Stimulated activated CD4-positive, alpha-beta T cell treated with anti-CD3 and anti-CD28 coated beads, Interleukin-1b, Interleukin-23, amount 100 ng/mL, for 24 hours (primary cell): Measurements from ENCODE around the gene SH3GLB1.

Experiments used
- DNase-seq, 4 experiments: peaks; one replicate each; pipeline ENCODE4 v3.0.0-alpha.2; 2020; ENCODE audit warnings: low read depth in 4 of 4, low spot score in 1 of 4

The SH3GLB1 gene

DNA sequence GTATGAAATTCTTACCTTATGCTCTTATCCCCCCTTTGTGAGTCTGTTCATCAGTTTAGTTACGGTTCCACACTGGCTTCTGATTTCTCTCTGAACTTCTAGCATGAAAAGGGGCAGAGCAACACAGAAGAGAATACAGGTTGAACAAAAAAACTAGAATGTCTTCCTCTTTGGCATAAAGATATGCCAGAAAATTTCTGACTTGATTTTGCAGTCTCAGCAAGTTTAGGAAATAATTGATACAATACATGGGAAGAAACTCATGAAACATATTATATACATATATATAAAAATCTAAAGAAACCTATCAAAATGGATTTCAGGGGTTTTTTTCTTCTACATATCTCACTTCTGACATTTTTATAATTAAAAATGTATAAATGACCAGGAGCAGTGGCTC, 27.0 kb downstream of the SH3GLB1 start:
- no peak for DNase-seq

DNA sequence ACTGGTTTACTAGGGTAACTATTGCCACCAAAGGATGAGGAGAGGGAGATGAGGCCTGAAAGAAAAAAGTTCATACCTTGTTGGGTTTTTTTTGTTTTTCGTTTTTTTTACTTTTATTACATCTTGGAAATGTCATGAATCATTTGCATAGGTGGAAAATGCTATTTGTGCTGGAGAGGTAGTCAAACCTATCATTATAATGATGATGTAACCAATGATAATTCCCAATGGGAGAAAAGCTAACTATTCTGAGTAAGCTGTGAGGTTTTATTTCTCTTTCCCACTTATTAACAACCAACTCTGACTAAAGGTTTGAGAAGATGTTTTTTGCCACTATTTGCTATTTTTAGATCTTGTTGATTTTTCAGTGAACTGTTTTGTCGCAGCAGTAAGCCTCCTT, 29.0 kb downstream of the SH3GLB1 start:
- no peak for DNase-seq

DNA sequence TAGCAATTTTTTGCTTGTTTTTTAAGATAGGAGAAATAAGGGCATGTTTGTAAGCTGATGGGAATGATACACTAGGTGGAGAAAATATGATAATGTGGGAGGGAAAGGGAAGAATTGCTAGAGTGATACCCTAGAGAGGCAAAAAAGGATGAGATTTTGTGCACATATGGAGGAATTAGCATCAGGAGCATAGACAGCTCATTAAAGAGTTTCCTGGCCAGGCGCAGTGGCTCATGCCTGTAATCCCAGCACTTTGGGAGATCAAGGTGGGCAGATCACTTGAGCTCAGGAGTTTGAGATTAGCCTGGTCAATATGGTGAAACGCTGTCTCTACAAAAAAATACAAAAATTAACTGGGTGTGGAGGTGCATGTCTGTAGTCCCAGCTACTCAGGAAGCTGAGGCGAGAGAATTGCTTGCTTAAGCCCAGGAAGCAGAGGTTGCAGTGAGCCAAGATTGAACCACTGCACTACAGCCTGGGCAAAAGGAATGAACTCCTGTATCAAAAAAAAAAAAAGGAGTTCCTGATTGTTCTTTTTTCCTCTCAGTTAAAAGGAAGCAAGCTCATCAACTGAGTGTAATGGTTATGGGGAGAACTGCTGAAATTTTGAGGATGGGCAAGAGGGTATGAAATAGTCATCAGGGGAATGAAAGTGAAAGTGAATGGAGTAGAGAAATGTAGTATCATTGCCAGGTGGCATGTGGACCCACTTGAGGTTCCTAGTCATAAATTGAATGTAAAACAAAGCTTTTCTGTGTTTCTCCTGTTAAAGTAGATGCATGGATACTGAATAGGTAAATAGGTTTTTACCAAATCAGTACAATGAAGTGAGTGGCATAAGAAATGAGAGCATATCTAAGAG, 35.5 kb downstream of the SH3GLB1 start:
- DNase-seq = no peak

DNA sequence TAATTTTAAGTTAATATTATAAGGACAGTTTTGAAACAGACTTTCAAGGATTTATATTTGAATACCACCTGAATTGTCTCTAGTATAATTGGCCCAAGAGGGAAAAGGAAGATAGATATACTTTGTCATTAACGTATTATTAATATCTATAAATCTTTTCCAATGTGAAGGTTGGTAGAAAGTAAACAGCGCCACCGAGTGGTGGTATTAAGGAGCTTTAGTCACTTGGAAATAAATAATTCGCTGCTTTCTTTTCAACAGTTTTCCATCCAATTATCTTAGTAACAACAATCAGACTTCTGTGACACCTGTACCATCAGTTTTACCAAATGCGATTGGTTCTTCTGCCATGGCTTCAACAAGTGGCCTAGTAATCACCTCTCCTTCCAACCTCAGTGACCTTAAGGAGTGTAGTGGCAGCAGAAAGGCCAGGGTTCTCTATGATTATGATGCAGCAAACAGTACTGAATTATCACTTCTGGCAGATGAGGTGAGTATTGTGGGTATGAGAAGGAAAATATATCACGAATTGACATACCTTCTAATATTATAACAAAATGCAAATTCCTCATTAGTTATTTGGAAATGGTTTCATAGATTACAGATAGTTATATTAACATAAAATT, 37.7 kb downstream of the SH3GLB1 start:
- DNase-seq = peak in 2 of 4 experiments; percentile 7 to 9

DNA sequence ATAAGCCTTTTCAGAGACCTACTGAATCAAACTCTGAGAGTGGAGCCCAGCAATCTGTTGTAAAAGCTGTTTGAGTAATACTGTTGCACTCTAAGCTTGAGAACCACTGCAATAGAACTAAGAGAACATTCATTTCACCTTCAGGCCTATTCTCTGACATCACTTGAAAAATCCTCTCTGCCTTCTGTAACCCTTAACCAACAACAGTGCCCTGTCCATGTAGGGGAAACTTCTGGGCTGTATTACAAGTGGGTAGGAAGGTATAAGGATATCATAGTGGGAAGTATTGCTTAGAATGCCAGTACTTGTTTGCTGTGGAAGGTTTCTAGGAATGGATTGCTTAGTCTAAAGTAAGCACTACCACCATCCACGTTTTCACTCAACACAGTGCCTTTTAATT, 42.9 kb downstream of the SH3GLB1 start:
- no peak for DNase-seq

DNA sequence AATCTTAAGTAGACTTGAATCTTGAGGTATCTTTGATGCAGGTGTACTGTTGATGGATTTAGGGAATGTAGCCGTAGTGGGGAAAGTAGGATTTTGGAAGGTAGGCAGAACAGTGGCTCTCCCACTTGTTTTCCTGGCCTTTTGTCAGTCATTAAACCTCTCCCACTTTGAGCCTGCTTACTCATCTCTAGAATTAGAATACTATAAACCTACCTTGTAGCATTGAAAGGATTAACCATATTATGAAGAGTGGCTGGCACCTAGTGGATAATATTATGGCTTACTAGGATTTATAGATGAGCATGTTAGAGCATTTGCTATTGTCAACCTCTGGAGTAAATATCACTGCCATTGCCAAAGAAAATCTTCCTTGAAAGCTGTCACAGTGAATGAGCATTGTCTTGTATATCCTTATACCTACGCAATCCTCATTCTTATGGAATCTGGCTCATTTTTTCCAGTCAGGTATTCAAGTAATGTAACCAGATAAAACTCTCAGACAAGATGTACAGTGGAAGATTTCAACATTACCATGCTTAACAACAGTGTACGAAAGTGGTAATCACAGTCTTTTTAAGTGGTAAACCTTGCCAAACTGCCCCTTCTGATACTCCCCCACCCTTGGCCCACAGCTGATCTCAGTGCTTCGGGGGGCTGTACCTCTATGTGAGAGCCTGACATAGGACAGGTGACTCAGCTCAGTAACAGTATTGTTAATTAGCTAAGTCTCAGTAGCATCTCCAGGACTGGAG, 44.4 kb downstream of the SH3GLB1 start:
- DNase-seq = no peak

DNA sequence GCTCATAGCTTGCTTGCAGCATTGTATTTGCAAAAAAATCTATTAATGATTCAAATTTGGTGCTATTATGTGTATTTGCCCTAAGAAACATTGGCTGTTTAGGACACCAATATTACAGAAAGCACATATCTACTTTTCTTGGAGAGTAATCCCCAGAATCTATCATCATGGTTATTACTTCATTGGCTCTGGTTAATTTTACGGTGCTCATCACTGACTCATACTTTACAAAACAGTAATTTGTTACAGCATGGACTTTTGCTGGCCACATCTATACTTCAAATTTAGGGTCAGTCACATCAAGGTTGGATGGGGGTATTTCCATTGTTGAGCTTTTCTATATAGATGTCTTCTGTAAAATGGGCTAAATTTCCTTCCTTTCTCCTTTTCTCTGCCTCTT, 45.7 kb downstream of the SH3GLB1 start:
- DNase-seq = no peak

DNA sequence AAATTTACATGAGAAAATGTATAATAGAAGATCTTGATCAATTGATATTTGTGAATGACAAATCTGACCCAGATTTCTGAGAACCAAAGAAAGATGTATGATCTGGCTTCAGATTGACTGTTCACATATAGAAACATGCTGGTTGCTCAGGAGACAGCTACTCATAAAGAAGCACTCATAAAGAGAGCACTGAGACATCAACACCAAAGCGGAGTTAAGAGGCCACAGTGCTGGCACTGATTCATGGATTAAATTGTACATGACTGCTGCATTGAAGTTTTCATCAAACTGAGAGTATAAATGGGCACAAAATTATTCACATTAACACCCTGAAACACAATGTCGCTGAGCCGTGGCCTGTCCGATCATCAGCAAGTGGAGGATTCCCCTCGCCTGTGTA, 46.2 kb downstream of the SH3GLB1 start:
- no peak for DNase-seq

DNA sequence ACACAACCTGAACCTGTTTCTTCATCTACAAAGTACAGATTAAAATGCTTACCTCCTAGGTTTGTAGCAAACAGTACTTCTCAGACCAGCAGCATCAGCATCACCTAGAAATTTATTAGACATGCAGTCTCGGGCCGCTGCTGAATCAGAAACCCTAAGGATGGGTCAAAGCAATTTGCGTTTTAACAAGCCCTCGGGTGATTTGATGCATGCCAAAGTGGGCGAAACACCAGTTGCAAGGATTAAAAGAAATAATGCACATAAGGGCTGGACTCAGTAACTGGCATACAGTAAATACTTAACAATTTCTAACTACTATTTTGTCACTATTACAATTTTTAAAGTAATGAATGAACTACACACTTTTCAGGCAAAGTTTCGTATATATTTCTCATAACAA, 47.5 kb downstream of the SH3GLB1 start:
- no peak for DNase-seq

DNA sequence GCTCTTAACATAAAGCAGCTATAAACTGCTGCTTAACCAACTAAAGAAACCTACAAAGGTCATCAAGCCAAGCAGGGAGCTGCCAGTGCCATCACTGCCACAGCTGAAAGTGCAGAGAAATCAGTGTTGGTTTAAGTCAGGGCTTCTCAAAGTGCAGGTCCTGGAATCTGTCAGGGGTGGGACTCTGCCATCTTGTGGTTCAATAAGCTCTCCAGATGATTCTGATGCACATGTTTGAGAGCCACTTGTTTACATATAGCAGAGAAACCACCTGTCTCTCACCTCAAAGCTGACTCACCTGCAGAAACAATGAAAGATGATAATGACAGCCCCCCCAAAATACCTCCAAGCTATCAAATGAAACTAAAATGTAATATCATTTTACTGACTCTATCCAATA, 49.3 kb downstream of the SH3GLB1 start:
- DNase-seq = no peak

DNA sequence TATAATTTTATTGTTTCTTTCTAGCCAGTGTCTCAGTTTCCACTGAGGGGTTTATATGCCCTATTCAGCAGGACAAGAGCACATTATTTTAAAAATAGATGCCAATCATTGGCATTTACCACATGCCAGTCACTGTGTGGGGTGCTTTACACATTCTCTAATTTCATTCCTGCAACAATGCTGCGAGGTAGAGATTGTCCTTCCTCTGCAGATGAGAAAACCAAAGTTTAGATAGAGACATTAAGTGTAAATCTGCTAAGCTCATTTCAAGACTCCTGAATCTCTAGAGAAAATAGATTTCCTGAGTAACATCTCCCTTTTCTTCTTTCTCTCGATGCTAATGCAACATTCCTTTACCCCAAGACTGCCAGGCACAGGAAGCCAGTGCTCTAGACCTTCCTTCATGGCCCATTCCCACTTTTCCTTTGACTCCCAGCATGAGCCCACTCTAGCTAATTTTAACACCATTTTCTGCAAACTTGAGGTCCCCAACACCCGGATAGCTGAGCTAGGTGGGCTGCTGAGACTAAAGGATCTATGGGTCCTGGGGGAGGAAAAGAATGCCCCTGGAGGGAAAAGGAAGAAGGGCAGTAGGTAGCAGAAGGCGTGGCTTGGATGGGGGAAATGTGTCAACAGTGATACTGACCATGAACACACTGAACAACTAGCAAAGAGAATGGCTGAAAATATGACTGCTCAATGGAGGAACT, 50.0 kb downstream of the SH3GLB1 start:
- DNase-seq = no peak

DNA sequence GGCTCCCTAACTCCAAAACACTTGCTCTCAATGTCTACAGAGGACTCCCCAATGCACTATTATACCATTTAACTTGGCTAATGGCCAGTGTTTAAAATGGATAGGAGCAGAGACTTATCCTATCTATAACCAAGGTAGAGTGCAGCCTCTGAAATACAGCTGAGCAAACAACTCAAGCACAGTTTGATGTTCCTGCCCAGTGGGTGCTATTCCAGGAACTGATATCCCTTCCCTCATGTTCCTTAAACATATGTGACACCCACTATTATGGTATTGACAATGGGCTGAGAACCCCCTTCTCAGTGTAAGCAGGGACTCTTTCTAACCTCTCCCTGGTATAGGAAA, 51.7 kb downstream of the SH3GLB1 start:
- no peak for DNase-seq

DNA sequence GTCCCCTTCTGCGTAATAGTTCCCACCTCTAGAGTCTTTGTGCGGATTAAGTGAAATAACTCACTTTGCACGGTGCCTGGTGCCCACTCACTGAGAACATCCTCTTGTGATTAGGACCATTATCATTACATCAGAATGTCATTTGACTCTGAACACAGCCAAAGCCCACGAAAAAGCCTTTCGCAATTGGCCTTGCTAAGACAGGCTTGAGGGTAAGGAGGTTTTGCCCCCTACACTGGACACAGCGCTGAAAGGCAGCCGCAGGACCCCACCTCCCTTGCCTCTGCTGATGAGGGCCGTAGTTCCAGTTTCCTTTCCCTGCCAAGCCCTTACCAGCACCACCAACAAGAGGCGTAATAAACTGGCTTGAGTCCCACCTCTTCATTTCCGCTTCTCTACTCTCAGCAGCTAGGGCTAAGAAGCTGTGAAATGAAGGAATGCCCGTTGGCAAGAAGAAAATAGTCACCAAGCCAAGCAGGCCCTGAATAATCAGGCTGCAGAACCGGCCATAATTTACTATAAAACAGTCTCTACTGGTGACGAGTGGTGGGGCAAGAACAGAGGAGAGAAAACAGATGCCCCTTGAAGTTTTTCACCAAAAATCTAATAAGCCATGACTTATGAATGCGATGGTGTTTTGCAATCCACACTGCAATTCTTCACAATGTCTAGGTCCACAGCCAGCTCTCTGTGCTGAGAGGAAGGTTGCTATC, 53.1 kb downstream of the SH3GLB1 start:
- no peak for DNase-seq

DNA sequence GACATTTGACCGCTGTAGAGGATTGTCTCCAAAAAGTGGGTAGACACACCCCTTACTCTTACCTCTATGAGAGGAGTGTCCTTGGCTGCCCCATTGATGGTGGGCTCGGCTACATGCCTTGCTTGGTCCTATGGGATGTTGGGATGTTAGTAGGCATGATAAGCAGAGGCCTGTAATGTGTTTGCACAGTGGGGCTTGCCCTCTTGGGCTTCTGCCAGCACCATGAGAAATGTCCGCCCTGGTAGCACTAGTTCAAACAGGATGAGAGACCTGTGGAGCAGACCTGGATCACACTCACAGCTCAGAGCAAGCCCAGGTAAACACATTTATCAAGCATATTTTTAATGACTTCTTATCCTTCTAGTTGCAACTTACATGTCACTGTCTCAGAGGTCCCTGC, 54.2 kb downstream of the SH3GLB1 start:
- no peak for DNase-seq

DNA sequence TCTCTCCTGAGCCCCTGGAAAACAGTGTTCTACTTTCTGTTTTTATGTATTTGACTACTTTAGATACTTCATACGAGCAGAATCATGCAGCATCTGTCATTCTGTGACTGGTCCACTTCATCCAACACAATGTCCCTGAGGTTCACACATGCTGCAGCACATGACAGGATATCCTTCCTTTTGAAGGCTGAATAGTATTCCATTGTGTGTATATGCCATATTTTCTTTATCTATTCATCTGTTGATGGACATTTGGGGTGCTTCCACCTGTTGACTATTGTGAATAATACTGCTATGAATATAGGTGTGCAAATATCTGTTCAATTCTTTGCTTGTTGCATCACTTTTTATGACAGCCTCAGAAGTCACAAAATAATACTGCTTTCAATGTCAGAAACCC, 55.8 kb downstream of the SH3GLB1 start:
- DNase-seq = no peak

DNA sequence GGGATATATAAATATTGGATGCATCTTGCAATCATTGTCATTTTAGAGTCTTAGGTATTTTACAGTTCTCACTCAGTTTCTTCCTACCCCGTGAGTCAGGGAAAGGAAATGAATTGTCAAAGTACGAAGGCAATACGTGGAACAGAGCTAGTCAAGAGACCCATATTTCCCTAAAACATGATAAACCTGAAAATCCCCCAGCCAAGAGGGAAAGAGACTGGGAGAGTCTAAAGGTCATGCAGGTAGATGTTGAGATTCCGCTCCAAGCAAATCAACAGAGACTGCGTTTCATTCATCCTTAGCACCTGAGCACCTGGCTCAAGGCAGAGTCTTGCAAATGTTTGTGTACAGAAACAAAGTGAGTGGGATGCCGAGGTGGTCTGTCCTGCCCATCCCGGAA, 58.0 kb downstream of the SH3GLB1 start:
- no peak for DNase-seq

DNA sequence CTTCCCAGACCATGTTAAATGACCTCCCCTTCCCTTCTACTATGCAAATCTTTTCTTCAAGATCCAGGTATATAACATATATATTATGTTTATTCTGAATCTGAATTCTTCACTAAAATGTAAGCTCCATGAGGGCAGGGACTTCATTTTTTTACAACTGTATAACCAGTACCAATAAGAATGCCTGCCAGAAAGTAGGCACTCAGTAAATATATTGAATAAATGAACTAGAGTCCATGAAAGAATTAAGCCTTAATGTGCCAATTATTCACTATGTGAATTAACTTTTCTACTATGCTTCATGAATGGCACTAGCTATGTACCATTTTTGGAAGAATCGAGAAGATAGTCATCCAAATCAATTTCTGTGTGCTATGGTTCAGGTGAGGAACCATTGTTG, 60.1 kb downstream of the SH3GLB1 start:
- DNase-seq = no peak

DNA sequence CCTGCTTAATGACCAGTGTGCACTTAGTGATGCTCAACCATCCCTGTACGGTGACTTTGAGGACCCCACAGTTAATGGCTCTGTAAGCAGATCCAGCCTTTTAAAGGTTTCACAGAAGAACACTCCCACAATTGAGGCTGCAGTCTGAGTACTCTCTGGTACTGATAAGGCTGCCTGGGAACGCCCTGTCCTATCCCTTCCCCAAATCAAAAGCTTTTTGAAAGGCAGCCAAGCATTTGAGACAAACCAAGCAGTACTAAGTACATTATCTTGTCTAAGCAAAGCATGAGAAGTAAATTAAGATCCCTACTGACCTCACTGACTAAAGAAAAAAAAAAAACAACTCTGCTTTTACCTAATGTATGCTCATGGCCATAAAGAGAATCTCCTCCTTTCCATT, 60.7 kb downstream of the SH3GLB1 start:
- DNase-seq = no peak

DNA sequence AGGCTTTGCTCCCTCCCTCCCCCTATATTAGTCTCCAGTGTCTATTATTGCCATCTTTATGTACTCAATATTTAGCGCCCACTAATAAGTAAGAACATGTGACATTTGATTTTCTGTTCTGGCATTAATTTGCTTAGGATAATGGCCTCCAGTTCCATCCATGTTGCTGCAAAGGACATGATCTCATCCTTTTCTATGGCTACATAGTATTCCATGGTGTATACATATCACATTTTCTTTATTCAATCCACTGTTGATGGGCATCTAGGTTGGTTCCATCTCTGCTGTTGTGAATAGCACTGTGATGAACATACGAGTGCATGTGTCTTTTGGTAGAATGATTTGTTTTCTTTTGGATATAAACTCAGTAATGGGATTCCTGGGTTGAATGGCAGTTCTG, 61.3 kb downstream of the SH3GLB1 start:
- DNase-seq = no peak

DNA sequence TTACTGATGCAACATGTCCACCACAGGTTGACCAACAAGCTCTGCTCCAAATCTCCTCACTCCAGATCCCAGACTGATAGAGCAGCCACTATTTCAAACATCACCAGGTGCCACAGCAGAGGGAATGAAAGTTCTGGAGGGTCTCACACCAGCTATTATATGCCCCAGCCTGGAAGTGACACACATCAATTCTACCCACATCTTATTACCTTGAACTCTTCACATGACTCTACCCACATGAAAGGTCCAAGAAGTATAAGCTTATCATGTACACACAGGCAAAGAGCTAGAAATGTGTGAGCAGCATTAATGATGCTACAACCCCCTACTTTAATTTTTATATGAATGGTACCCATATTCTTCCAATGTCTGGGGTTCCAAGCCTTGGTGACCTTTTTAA, 64.2 kb downstream of the SH3GLB1 start:
- DNase-seq = no peak

DNA sequence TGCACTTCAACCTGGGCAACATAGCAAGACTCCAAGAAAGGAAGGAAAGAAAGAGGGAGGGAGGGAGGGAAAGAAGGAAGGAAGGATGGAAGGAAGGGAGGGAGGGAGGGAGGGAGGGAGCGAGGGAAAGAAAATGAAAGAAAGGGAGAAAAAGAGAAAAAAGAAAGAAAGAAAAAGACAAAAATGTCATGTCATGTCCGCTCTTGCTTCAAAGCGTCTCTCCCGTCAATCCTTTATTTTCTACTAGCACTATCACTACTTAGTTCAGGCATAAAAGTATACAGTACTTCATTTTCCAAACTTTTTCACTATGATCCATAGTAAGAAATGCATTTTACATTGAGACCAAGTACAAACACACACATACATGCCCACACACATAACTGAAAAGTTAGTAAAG, 64.7 kb downstream of the SH3GLB1 start:
- no peak for DNase-seq
